CD4-positive, alpha-beta T cell treated with Interleukin-21 for 1 hour (primary cell): ENCODE data around the gene RNF115.
"Not testable (repeated sequence)": the region's sequence is repeated elsewhere in the genome, so short reads cannot be mapped to it uniquely, and the experiment has no call there.

Experiments used
- DNase-seq: peaks from one replicate; pipeline ENCODE4 v3.0.0-alpha.2; 2020

RNF115 gene

GRCh38 chr1:145771056-145771455, 52.8 kb downstream of the RNF115 start:
- no peak for DNase-seq

- not testable (repeated sequence) for DNase-seq
Observed at GRCh38 chr1:145768004-145768403, 55.9 kb downstream of the RNF115 start.

- not testable (repeated sequence) for DNase-seq
Observed at GRCh38 chr1:145766926-145767325, 57.0 kb downstream of the RNF115 start.

GRCh38 chr1:145765585-145766360, 58.1 kb downstream of the RNF115 start:
- DNase-seq: not testable (repeated sequence)

GRCh38 chr1:145765127-145765526, 58.8 kb downstream of the RNF115 start:
- DNase-seq: not testable (repeated sequence)

GRCh38 chr1:145764231-145764940, 59.5 kb downstream of the RNF115 start:
- not testable (repeated sequence) for DNase-seq

- not testable (repeated sequence) for DNase-seq
Observed at GRCh38 chr1:145762001-145762400, 61.9 kb downstream of the RNF115 start.

GRCh38 chr1:145761498-145761897, 62.4 kb downstream of the RNF115 start:
- DNase-seq: not testable (repeated sequence)

GRCh38 chr1:145760395-145760949, 63.4 kb downstream of the RNF115 start:
- not testable (repeated sequence) for DNase-seq

- DNase-seq: no peak
Observed at GRCh38 chr1:145759721-145760120, 64.2 kb downstream of the RNF115 start.

GRCh38 chr1:145758575-145758974, 65.3 kb downstream of the RNF115 start:
- no peak for DNase-seq

GRCh38 chr1:145758116-145758515, 65.8 kb downstream of the RNF115 start:
- DNase-seq: no peak

- DNase-seq: no peak
Observed at GRCh38 chr1:145757420-145757819, 66.5 kb downstream of the RNF115 start.

- no peak for DNase-seq
Observed at GRCh38 chr1:145751491-145752037, 72.3 kb downstream of the RNF115 start.

- no peak for DNase-seq
Observed at GRCh38 chr1:145750426-145750825, 73.5 kb downstream of the RNF115 start.

- DNase-seq: no peak
Observed at GRCh38 chr1:145747398-145748247, 76.3 kb downstream of the RNF115 start.

- no peak for DNase-seq
Observed at GRCh38 chr1:145740269-145740668, 83.6 kb downstream of the RNF115 start.

GRCh38 chr1:145736191-145736590, 87.7 kb downstream of the RNF115 start:
- no peak for DNase-seq

GRCh38 chr1:145730900-145731299, 93.0 kb downstream of the RNF115 start:
- no peak for DNase-seq

GRCh38 chr1:145730467-145730866, 93.4 kb downstream of the RNF115 start:
- no peak for DNase-seq

- no peak for DNase-seq
Observed at GRCh38 chr1:145729666-145730436, 94.0 kb downstream of the RNF115 start.

GRCh38 chr1:145729196-145729595, 94.7 kb downstream of the RNF115 start:
- no peak for DNase-seq
